ENCODE measurements around the gene SLC39A11.
"Not testable (repeated sequence)": the region's sequence is repeated elsewhere in the genome, so short reads cannot be mapped to it uniquely, and the experiment has no call there.

SLC39A11 gene

GRCh38 chr17:73011016-73011486 is 81.4 kb downstream of the SLC39A11 start:
- CTCF ChIA-PET, result no interaction called here
- Histone ChIP-seq H3K4me3 (ENCODE audit: control insufficient read depth in 1 of 7, extremely low read depth in 1 of 7, insufficient read depth in 4 of 7, low read depth in 2 of 7, low read length in 6 of 7) (peak overlapping the region in 4 of 7 experiments; percentile 23 to 67 (median 31)), H3K9me3 (ENCODE audit: control extremely low read depth in 1 of 5, control insufficient read depth in 4 of 5, insufficient read depth in 2 of 5, low read depth in 1 of 5, low read length in 4 of 5) (no peaks in the 10 kb centered on the region), H3K27ac (ENCODE audit: insufficient read depth in 1 of 2, low read depth in 1 of 2, low read length in 2 of 2, poor library complexity in 1 of 2, severe bottlenecking in 2 of 2) (peak overlapping the region in 1 of 2 experiments; percentile 70), H3K36me3 (ENCODE audit: control insufficient read depth in 4 of 4, insufficient read depth in 4 of 4, low read length in 3 of 4) (no peaks in the 10 kb centered on the region), H3K27me3 (replicated peaks in 2 of 5; ENCODE audit: control insufficient read depth in 4 of 5, insufficient read depth in 5 of 5, low read length in 4 of 5) (no peaks in the 10 kb centered on the region), H3K4me1 (ENCODE audit: control extremely low read depth in 1 of 4, control insufficient read depth in 4 of 4, insufficient read depth in 4 of 4, low read length in 3 of 4) (peaks cover 0 to 10% (median 8%) of the 10 kb centered on the region in 4 experiments)
- DNase-seq, result peak; percentile 74 to 90 (median 78)
- POLR2A ChIA-PET, result no interaction called here
- WGBS (ENCODE audit: insufficient coverage), result 35% methylated on average over 7 of the region's 8 CpGs

- Histone ChIP-seq H3K4me1 (ENCODE audit: control extremely low read depth in 1 of 4, control insufficient read depth in 4 of 4, insufficient read depth in 4 of 4, low read length in 3 of 4) (peaks cover 0 to 10% (median 8%) of the 10 kb centered on the region in 4 experiments), H3K36me3 (ENCODE audit: control insufficient read depth in 4 of 4, insufficient read depth in 4 of 4, low read length in 3 of 4) (no peaks in the 10 kb centered on the region), H3K27ac (ENCODE audit: insufficient read depth in 1 of 2, low read depth in 1 of 2, low read length in 2 of 2, poor library complexity in 1 of 2, severe bottlenecking in 2 of 2) (no peak overlapping the region), H3K27me3 (replicated peaks in 2 of 5; ENCODE audit: control insufficient read depth in 4 of 5, insufficient read depth in 5 of 5, low read length in 4 of 5) (no peaks in the 10 kb centered on the region), H3K4me3 (ENCODE audit: control insufficient read depth in 1 of 7, extremely low read depth in 1 of 7, insufficient read depth in 4 of 7, low read depth in 2 of 7, low read length in 6 of 7) (no peak overlapping the region), H3K9me3 (ENCODE audit: control extremely low read depth in 1 of 5, control insufficient read depth in 4 of 5, insufficient read depth in 2 of 5, low read depth in 1 of 5, low read length in 4 of 5) (no peaks in the 10 kb centered on the region)
- DNase-seq, result no peak
- 100% methylated on average over 2 of the region's 7 CpGs for WGBS (ENCODE audit: insufficient coverage)
- ChIA-PET CTCF (no interaction called here), POLR2A (no interaction called here)
Observed at GRCh38 chr17:73010414-73010813, 82.1 kb downstream of the SLC39A11 start.

DNA sequence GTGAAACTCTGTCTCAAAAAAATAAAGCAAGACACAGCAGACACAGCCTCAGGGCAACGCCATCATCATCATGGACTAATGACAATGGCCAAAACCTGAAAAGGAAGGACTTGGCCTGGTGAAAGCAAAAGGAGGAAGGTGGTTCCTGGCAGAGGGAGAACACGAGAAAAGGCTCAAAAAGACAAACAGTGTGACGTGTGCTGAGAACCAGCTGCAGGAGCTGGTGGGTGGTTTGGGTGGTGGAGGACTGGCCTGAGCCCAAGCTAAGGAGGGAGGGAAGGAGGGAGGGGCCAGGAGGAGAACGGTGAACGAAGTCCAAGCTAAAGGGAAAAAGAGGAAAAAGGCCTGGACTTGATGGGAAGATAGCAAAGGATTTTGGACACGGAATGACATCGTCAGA is 85.1 kb downstream of the SLC39A11 start:
- Histone ChIP-seq H3K36me3 (ENCODE audit: control insufficient read depth in 4 of 4, insufficient read depth in 4 of 4, low read length in 3 of 4) (peaks cover 0 to 3% (median 0%) of the 10 kb centered on the region in 4 experiments), H3K9me3 (ENCODE audit: control extremely low read depth in 1 of 5, control insufficient read depth in 4 of 5, insufficient read depth in 2 of 5, low read depth in 1 of 5, low read length in 4 of 5) (peaks cover 0 to 2% (median 0%) of the 10 kb centered on the region in 5 experiments), H3K4me3 (ENCODE audit: control insufficient read depth in 1 of 7, extremely low read depth in 1 of 7, insufficient read depth in 4 of 7, low read depth in 2 of 7, low read length in 6 of 7) (no peak overlapping the region), H3K27ac (ENCODE audit: insufficient read depth in 1 of 2, low read depth in 1 of 2, low read length in 2 of 2, poor library complexity in 1 of 2, severe bottlenecking in 2 of 2) (no peak overlapping the region), H3K4me1 (ENCODE audit: control extremely low read depth in 1 of 4, control insufficient read depth in 4 of 4, insufficient read depth in 4 of 4, low read length in 3 of 4) (peaks cover 0 to 10% (median 8%) of the 10 kb centered on the region in 4 experiments), H3K27me3 (replicated peaks in 2 of 5; ENCODE audit: control insufficient read depth in 4 of 5, insufficient read depth in 5 of 5, low read length in 4 of 5) (no peaks in the 10 kb centered on the region)
- peak in 1 of 3 donors; percentile 16 for DNase-seq
- ChIA-PET CTCF (no interaction called here), POLR2A (no interaction called here)
- WGBS (ENCODE audit: insufficient coverage), result 80% methylated on average over 7 of the region's 7 CpGs

DNA sequence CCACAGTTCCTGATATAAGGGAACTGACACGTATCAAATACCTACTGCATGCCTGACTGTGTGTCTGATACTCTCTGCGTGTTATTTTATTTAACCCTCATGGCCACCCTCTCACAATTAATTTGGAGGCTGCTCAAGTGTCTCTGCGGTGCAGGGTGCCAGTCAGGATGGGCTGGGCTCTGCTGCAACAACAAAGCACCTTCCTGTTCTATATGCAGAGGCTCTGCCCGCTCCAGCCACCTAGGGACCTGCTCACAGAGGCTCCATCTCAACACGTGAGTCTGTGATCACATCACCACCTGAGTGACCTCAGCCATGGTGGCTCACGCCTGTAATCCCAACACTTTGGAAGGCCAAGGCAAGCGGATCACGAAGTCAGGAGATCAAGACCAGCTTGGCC is 87.1 kb downstream of the SLC39A11 start:
- Histone ChIP-seq H3K27me3 (replicated peaks in 2 of 5; ENCODE audit: control insufficient read depth in 4 of 5, insufficient read depth in 5 of 5, low read length in 4 of 5) (no peaks in the 10 kb centered on the region), H3K27ac (ENCODE audit: insufficient read depth in 1 of 2, low read depth in 1 of 2, low read length in 2 of 2, poor library complexity in 1 of 2, severe bottlenecking in 2 of 2) (no peak overlapping the region), H3K36me3 (ENCODE audit: control insufficient read depth in 4 of 4, insufficient read depth in 4 of 4, low read length in 3 of 4) (peaks cover 0 to 3% (median 0%) of the 10 kb centered on the region in 4 experiments), H3K9me3 (ENCODE audit: control extremely low read depth in 1 of 5, control insufficient read depth in 4 of 5, insufficient read depth in 2 of 5, low read depth in 1 of 5, low read length in 4 of 5) (peaks cover 0 to 2% (median 0%) of the 10 kb centered on the region in 5 experiments), H3K4me3 (ENCODE audit: control insufficient read depth in 1 of 7, extremely low read depth in 1 of 7, insufficient read depth in 4 of 7, low read depth in 2 of 7, low read length in 6 of 7) (no peak overlapping the region), H3K4me1 (ENCODE audit: control extremely low read depth in 1 of 4, control insufficient read depth in 4 of 4, insufficient read depth in 4 of 4, low read length in 3 of 4) (peaks cover 0 to 3% (median 0%) of the 10 kb centered on the region in 4 experiments)
- POLR2A ChIA-PET, result no interaction called here
- CTCF ChIA-PET, result no interaction called here
- WGBS (ENCODE audit: insufficient coverage), result 86% methylated on average over 8 of the region's 8 CpGs
- no peak for DNase-seq

DNA sequence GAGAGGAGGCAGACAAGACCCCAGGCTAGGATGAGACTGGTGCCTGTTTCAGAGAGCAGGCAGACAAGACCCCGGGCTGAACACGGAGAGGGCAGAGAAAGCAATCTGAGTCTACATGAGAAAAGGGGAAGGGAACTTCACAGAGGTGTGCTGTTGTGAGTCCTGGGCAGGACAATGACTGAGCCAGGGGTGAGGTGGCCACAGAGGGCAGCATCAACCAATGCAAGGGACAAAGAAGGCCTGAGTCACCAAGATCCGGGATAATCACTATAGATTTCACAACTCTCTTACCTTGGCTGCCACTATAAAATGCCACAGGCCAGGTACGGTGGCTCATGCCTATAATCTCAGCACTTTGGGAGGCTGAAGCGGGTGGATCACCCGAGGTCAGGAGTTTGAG is 89.0 kb downstream of the SLC39A11 start:
- no peak overlapping the region for H3K4me3 ChIP-seq (ENCODE audit: control insufficient read depth in 1 of 7, extremely low read depth in 1 of 7, insufficient read depth in 4 of 7, low read depth in 2 of 7, low read length in 6 of 7)
- CTCF ChIA-PET, result no interaction called here
- H3K4me1 ChIP-seq (ENCODE audit: control extremely low read depth in 1 of 4, control insufficient read depth in 4 of 4, insufficient read depth in 4 of 4, low read length in 3 of 4), result peaks cover 0 to 3% (median 0%) of the 10 kb centered on the region in 4 experiments
- DNase-seq, result no peak
- no peaks in the 10 kb centered on the region for H3K27me3 ChIP-seq (replicated peaks in 2 of 5; ENCODE audit: control insufficient read depth in 4 of 5, insufficient read depth in 5 of 5, low read length in 4 of 5)
- H3K9me3 ChIP-seq (ENCODE audit: control extremely low read depth in 1 of 5, control insufficient read depth in 4 of 5, insufficient read depth in 2 of 5, low read depth in 1 of 5, low read length in 4 of 5), result peaks cover 0 to 2% (median 0%) of the 10 kb centered on the region in 5 experiments
- POLR2A ChIA-PET, result no interaction called here
- 100% methylated on average over 4 of the region's 6 CpGs for WGBS (ENCODE audit: insufficient coverage)
- peaks cover 0 to 3% (median 0%) of the 10 kb centered on the region in 4 experiments for H3K36me3 ChIP-seq (ENCODE audit: control insufficient read depth in 4 of 4, insufficient read depth in 4 of 4, low read length in 3 of 4)
- H3K27ac ChIP-seq (ENCODE audit: insufficient read depth in 1 of 2, low read depth in 1 of 2, low read length in 2 of 2, poor library complexity in 1 of 2, severe bottlenecking in 2 of 2), result no peak overlapping the region

DNA sequence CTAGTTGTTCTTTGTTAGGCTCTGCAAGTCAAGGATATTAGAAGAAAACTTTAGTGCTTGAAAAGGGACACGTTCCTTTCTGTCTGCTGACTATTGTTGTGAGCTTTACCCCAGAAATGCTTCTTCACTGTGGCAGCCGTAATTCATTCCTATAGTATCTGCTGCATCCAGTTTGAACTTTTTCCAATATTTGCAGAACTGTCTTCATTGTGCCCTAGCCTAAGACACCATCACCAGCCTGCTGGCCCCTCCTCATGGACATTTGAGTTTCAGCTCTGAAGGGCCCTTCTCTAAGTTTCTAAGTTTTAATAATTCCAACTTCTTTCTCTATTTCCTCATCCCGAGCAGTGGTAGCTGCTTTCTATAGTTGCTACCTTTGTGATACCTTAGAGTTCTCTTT is 91.7 kb downstream of the SLC39A11 start:
- DNase-seq, result no peak
- Histone ChIP-seq H3K4me1 (ENCODE audit: control extremely low read depth in 1 of 4, control insufficient read depth in 4 of 4, insufficient read depth in 4 of 4, low read length in 3 of 4) (peaks cover 0 to 3% (median 0%) of the 10 kb centered on the region in 4 experiments), H3K36me3 (ENCODE audit: control insufficient read depth in 4 of 4, insufficient read depth in 4 of 4, low read length in 3 of 4) (peaks cover 0 to 4% (median 3%) of the 10 kb centered on the region in 4 experiments), H3K27me3 (replicated peaks in 2 of 5; ENCODE audit: control insufficient read depth in 4 of 5, insufficient read depth in 5 of 5, low read length in 4 of 5) (no peaks in the 10 kb centered on the region), H3K27ac (ENCODE audit: insufficient read depth in 1 of 2, low read depth in 1 of 2, low read length in 2 of 2, poor library complexity in 1 of 2, severe bottlenecking in 2 of 2) (no peak overlapping the region), H3K9me3 (ENCODE audit: control extremely low read depth in 1 of 5, control insufficient read depth in 4 of 5, insufficient read depth in 2 of 5, low read depth in 1 of 5, low read length in 4 of 5) (peaks cover 0 to 10% (median 0%) of the 10 kb centered on the region in 5 experiments), H3K4me3 (ENCODE audit: control insufficient read depth in 1 of 7, extremely low read depth in 1 of 7, insufficient read depth in 4 of 7, low read depth in 2 of 7, low read length in 6 of 7) (no peak overlapping the region)
- POLR2A ChIA-PET, result interaction anchor here (0.6 kb wide), 1 partner anchor 18 kb away, joined by 3 read pairs; no protein-coding TSS in a partner anchor
- 94% methylated on average over 2 of the region's 3 CpGs for WGBS (ENCODE audit: insufficient coverage)
- CTCF ChIA-PET, result no interaction called here

DNA sequence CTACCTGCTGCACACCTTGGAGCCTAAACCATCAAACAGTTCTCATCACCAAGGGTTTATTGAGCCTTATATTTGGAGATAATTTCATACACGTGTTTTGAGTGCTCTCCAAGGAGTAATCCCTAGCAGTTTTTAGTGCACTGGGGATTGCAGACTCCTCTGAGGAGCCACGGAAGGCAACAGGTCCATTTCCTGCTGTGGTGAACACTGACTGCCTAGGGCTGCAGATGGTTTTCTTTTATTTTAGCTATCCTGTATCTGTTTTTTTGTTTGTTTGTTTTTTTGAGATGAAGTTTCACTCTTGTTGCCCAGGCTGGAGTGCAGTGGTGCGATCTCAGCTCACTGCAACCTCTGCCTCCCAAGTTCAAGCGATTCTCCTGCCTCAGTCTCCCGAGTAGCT is 93.0 kb downstream of the SLC39A11 start:
- CTCF ChIA-PET; H3K9me3 ChIP-seq (ENCODE audit: control extremely low read depth in 1 of 5, control insufficient read depth in 4 of 5, insufficient read depth in 2 of 5, low read depth in 1 of 5, low read length in 4 of 5); H3K27ac ChIP-seq (ENCODE audit: insufficient read depth in 1 of 2, low read depth in 1 of 2, low read length in 2 of 2, poor library complexity in 1 of 2, severe bottlenecking in 2 of 2); H3K4me3 ChIP-seq (ENCODE audit: control insufficient read depth in 1 of 7, extremely low read depth in 1 of 7, insufficient read depth in 4 of 7, low read depth in 2 of 7, low read length in 6 of 7); POLR2A ChIA-PET; H3K4me1 ChIP-seq (ENCODE audit: control extremely low read depth in 1 of 4, control insufficient read depth in 4 of 4, insufficient read depth in 4 of 4, low read length in 3 of 4); H3K36me3 ChIP-seq (ENCODE audit: control insufficient read depth in 4 of 4, insufficient read depth in 4 of 4, low read length in 3 of 4); DNase-seq; H3K27me3 ChIP-seq (replicated peaks in 2 of 5; ENCODE audit: control insufficient read depth in 4 of 5, insufficient read depth in 5 of 5, low read length in 4 of 5): not testable (repeated sequence)
- 79% methylated on average over 3 of the region's 5 CpGs for WGBS (ENCODE audit: insufficient coverage)
